GM10266 (cell line): ENCODE data around the gene DTX4.

Experiments used
- DNase-seq: peaks from one replicate; pipeline ENCODE4 v3.0.0; 2012; ENCODE audit errors: extremely low spot score
- CTCF ChIP-seq: IDR thresholded peaks from 2 replicates; pipeline ENCODE4 v1.5.1; 2012; ENCODE audit warnings: mild to moderate bottlenecking, low read depth; ENCODE audit not compliant: control insufficient read depth, insufficient read depth; ENCODE audit errors: missing control alignments

The DTX4 gene

DNA sequence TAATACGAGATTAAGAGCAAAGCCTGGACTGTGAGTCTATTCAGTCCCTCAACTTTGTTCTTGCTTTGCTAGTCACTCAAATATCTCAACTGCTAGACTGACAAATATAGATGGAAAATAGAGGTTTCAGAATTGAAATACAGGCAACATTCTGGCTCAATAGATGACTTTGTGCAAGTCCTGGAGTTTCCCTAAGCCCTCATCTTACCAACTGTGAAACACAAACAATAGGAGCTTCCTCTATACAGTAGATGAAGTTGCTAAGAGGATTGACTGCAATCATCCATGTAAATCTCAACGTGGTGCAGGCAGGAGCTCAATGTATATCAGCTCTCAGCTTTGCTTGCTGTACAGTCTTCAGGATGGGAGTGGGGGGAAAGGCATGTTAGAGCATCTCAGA is 47.0 kb downstream of the DTX4 start:
- DNase-seq = no peak
- TF ChIP-seq CTCF = no peak

- TF ChIP-seq CTCF = no peak
Measured at GRCh38 chr11:59219836-59220235, 47.9 kb downstream of the DTX4 start.

DNA sequence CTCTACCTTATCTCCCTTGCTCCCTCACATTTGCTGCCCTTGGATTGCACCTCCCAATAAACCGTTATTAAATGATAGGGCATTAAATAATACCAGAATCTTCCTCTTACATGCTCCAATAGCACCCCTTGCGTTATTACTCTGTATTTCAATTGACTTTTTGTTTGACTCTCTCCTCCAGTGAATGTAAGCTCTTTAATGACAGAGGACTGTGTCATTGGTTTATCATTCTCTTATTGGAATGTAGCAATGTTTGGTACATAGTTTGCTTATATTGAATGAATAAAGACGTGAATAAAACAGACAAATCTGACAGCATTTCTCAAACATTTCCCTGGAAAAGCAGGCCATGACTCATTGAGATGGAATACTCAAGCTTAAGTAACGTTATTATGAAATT is 49.5 kb downstream of the DTX4 start:
- TF ChIP-seq CTCF = no peak
- no peak for DNase-seq

More at GRCh38 chr11:59219836-59220235, 47.9 kb downstream of the DTX4 start:
- no peak for DNase-seq

DNA sequence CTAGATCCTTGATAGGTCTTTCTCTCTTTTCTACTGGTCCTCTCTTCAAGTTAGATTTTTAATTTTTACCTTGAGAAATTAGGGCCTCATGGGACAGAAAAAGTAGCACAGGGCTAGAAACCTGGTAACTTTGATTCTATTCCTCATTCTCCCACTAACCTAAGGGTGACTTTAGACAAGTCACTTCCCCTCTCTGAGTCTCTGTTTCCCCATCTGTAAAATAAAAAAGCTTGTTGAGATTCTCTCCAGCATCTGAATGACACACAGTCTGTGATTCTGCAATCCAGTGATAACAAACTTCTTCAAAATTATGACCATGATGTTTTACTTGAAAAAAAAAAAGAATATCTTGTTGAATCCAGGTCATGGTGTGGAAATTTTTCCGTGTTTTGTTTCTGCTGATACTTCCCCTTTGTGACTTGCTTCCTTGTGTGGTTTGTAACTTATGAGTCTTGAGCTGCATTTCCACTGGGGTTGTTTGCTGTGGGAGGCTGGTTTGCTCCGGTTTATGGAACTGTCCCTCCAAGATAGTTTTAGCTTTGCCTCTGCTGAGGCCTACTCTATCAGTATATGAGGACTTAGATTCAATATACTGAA is 50.6 kb downstream of the DTX4 start:
- DNase-seq = no peak
- TF ChIP-seq CTCF = no peak

DNA sequence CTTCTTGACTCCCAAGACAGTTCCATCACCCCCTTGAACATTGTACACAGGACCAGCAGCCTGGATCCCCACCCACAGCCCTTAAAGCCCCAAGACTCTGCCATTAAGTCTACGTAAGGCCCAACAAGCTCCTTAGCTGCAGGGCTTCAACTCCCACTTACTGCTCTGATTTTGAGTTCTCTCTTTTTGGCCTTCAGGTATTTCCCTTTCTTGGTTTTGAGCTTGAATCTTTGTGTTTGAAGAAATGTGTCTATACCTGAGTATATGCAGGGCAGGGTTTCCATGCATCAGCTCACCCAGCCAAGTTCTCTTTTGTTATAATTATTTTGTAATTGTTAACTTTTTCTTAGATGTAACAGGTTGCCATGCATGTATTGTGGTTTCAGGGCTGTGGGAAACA is 51.2 kb downstream of the DTX4 start:
- DNase-seq = no peak
- TF ChIP-seq CTCF = no peak

- no peak for TF ChIP-seq CTCF
- no peak for DNase-seq
Measured at GRCh38 chr11:59223611-59224010, 51.7 kb downstream of the DTX4 start.

- DNase-seq = no peak
- no peak for TF ChIP-seq CTCF
Measured at GRCh38 chr11:59224351-59224928, 52.5 kb downstream of the DTX4 start.
